ENCODE measurements around the gene ANKRD26. TPM values are rescaled to one million over a fixed set of nuclear protein-coding genes. Genes with fewer than 3 reads are reported as not detected.

The ANKRD26 gene
- total and polyA plus RNA-seq, 9 of the 15 experiments (the other 6 are each of a cell fraction or from before 2014, with no cell fraction given), result 2.3 to 12.3 (median 4.9) TPM

- TF ChIP-seq MIER1 (IDR thresholded peaks at IDR 0.05; ENCODE audit: low read depth) (no peak), ATF1 (CRISPR knock-in tag; IDR thresholded peaks at IDR 0.05) (no peak), ATF1 (tag; IDR thresholded peaks at IDR 0.05) (peak; percentile 60), ZNF695 (CRISPR knock-in tag; IDR thresholded peaks at IDR 0.05) (no peak), TAF7 (tag; IDR thresholded peaks at IDR 0.05) (0 out of 2 replicates have a peak, but pooled peaks have one; percentile 40), HNRNPUL1 (IDR thresholded peaks at IDR 0.05; ENCODE audit: low read length) (no peak), ZBTB40 (IDR thresholded peaks at IDR 0.05) (peak; percentile 45; the same call in 1 of the 2 replicates), ZBTB40 (CRISPR knock-in tag; IDR thresholded peaks at IDR 0.05) (no peak), NR1H2 (CRISPR knock-in tag; IDR thresholded peaks at IDR 0.05) (no peak), ARID4B (CRISPR knock-in tag; IDR thresholded peaks at IDR 0.05) (0 out of 2 replicates have a peak, but pooled peaks have one; percentile 8), ZNF644 (tag; IDR thresholded peaks at IDR 0.05; ENCODE audit: low read depth) (peak; percentile 44; the same call in 1 of the 2 replicates), ARID1B (IDR thresholded peaks at IDR 0.05) (no peak), U2AF2 (optimal IDR thresholded peaks at IDR 0.05; ENCODE audit: low read depth, low read length) (no peak), TRIM24 (IDR thresholded peaks at IDR 0.05) (peak in 1 of 2 experiments; percentile 20; a peak in 1 of 4 replicates), FOXJ3 (CRISPR knock-in tag; IDR thresholded peaks at IDR 0.05) (no peak)
Observed at GRCh38 chr10:27099916-27100812, at the start of gene ANKRD26 (continued).

Measured in K562 (cell line).